NCI-H510A (cell line): ENCODE results near the gene CAMTA2.
A peak's percentile ranks its signal among the peaks of the same experiment; 100 is the strongest.

Experiments
- DNase-seq: peaks from one replicate; lab custom pipeline; 2025; lab: John Stamatoyannopoulos, UW

CAMTA2 gene

DNA sequence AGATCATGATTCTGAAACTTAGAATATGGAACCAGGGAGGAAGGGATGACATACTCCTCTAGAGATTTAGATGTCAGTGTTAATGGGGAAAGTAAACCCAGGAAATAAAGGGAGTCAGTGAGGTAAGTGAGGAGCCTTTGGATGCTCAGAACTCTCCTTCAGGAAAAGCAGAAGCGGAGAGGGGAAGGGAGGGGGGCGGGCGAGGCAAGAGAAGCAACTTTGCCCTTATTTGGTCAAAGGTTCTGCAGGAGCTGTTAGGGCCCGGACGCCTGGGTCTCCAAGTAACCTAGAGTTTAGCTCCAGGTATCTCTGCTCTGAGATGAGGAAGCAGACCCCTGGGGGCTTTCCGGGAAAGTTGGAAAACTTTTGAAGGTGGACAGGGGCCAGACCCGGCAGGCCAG lies 40.5 kb downstream of the CAMTA2 start:
- no peak for DNase-seq

DNA sequence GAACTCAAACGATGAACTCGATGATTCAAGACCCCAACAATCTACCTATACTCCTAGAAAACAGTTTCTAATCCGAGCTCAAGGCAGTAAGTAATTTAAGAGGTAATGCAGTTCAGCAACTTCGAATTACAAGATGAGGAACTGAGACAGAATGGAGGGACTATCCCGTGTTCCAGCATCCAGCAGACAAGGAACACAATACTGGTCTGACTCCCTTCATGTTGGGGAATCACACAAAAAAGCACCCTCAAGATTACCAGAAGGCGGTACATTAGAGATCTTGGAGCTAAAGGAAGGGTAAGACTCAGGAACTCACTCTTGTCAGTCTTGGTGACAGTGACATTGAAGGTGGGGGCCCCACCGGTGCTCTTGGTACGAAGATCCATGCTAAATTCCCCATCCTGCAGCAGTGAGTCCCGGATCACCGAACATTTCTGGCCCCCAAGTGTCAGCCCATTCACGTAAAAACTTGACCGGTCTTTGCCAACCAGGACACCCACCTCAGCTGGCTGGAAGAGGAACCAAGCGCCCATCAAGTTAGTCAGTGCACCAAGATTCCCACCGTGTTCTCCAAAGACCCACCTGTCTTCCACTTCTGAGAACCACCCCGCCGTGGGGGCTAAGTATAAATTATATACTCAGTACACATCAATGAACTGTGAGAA lies 41.0 kb downstream of the CAMTA2 start:
- DNase-seq, result no peak

DNA sequence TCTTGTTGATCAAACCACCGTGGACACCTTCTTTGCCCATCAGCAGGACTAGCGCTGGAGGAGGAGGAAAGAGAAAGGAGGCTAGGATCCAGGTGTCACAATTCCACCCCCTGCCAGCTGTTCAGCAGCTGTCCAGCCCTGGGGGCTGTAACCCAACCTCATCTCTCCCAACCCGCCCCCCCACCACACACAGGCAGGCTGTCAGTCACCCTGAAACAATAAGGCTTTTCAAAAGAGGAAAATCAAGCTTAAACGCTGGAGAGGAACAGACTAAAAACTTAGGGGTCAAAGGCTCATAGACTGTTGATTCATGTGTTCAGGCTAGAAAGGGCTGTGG lies 41.6 kb downstream of the CAMTA2 start:
- DNase-seq, result no peak

DNA sequence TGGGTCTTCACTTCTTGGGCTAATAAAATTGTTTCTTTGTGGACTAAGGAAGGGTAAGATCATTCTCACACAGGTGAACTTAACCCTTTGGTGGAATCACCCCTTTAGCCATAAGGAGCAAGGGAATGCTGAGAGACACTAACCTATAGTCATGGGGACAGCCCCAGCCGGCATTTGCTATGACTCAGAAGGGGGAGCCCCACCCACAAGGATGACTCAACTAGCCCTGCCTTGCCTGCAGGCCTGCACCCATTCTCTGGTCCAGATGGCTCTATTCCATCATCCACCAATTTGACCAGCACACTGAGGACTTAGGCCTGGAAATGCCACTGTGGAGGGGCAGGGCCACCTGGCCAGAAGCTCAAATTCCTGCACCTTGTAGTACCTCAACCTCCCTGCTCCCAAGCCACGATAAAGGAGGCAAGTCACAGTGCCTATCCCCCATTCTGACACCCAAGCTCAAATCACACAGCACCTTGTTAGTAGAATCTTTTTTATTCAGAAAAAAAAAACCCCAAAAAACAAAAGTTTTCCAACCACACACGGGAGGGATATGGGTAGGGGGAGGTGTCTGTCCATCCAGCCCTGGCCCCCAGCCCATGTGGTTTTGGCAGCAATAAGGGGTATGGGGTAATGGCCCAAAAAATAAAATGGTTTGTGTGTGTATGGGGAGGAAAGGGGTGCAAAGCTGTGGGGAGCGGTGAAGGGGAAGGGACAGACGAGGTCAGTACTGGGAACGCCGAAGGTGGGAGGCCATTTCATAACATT lies 42.1 kb downstream of the CAMTA2 start:
- DNase-seq, result no peak

DNA sequence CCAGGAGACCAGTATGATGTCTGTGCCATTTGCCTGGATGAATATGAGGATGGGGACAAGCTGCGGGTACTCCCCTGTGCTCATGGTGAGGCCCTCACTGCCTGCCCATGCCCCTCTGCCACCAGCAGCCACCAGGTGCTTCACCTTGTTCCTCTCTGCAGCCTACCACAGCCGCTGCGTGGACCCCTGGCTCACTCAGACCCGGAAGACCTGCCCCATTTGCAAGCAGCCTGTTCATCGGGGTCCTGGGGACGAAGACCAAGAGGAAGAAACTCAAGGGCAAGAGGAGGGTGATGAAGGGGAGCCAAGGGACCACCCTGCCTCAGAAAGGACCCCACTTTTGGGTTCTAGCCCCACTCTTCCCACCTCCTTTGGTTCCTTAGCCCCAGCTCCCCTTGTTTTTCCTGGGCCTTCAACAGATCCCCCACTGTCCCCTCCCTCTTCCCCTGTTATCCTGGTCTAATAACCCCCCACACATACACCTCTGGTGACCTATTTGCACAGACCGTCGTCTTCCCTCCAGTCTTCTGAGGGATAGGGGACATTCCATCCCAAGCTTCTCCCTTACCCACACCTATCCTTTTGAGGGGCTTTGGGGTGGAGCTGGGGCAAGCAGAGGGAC lies 42.8 kb downstream of the CAMTA2 start:
- DNase-seq, result no peak

DNA sequence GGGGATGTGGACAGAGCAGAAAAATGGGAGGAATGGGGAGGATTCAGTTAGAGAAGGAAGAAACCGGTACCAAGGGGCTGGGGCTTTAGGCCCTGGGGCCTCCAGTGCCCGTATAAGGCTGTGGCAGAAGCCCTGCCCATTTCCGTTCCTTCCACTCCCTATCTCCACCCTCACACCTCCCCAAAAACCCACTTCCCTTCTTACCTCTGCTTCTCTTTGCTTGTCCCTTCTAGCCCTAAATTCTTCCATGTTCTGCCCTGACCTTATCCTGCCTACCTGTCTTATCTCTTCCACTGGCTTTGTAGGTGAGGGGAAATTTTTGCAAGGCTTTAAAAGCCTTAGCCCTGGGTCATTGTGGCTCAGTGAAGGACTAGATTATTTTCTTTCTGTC lies 43.3 kb downstream of the CAMTA2 start:
- DNase-seq, result no peak

DNA sequence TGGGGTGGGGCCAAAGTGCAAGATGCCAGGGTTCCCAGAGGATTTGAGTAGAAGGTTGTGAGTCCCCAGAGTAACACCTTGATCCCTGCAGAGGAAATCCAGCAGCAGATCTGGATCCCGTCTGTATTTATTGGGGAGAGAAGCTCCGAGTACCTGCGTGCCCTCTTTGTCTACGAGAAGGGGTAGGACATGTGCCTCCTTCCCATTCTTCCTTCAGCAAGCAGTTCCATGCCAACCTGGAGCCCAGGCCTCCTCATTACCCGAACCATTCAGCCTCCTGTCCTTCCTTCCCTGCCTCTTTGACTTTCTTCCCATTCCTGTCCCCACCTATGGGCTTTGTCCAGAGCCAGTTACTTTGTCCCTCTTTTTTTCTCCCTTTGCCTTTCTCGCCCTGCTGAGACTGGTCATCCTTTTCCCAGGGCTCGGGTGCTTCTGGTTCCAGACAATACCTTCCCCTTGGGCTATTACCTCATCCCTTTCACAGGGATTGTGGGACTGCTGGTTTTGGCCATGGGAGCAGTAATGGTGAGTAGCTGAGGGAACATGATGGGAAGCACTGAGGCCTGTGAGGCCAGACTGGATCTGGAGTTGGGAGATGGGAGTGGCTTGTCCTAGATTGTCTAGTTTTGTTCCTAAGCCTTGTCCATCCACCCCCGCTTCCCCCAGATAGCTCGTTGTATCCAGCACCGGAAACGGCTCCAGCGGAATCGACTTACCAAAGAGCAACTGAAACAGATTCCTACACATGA lies 44.5 kb downstream of the CAMTA2 start:
- no peak for DNase-seq

DNA sequence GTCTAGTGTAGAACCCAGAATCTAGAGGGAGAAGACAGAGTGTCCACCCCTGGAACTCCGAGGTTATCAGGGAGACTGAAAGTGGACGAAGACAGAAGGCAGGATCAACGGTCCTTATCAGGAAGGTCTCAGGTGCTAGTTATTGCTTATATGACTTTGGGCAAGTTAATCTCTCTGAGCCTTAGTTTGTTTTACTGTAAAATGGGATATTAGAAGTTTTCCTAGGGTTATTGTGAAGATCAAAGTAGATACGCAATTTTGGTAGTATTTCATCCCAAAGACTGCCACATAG lies 46.2 kb downstream of the CAMTA2 start:
- no peak for DNase-seq

DNA sequence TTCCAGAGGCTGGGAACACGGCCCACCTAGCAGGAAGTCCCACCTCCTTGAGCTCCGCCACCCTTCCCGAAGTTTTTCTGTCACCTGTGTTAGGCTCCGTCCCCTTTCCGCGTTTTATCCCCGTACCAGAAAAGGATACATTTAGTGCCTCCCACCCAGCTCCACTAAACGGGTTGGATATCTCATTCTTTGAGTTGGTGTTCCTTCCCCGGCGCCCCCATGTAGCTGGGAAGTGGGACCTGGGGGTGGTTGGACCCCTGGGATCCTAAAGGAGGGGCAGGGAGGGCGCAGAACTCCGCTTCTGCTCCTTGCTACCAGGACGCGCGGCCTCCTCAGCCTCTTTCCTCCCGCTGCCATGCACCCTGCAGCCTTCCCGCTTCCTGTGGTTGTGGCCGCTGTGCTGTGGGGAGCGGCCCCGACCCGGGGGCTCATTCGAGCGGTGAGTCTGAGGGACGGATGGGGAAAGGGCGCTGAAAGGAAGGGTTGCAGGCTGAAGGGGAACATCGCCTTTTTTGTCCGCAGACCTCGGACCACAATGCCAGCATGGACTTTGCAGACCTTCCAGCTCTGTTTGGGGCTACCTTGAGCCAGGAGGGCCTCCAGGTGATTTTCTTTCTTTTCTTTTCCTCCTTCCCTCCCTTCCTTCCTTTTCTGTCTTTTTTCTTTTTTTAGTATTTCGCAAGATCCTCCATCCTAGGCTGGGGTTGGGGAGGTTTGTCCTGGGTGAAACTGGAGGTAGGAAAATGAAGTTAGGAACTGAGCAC lies 46.7 kb downstream of the CAMTA2 start:
- DNase-seq, result peak; percentile 81

DNA sequence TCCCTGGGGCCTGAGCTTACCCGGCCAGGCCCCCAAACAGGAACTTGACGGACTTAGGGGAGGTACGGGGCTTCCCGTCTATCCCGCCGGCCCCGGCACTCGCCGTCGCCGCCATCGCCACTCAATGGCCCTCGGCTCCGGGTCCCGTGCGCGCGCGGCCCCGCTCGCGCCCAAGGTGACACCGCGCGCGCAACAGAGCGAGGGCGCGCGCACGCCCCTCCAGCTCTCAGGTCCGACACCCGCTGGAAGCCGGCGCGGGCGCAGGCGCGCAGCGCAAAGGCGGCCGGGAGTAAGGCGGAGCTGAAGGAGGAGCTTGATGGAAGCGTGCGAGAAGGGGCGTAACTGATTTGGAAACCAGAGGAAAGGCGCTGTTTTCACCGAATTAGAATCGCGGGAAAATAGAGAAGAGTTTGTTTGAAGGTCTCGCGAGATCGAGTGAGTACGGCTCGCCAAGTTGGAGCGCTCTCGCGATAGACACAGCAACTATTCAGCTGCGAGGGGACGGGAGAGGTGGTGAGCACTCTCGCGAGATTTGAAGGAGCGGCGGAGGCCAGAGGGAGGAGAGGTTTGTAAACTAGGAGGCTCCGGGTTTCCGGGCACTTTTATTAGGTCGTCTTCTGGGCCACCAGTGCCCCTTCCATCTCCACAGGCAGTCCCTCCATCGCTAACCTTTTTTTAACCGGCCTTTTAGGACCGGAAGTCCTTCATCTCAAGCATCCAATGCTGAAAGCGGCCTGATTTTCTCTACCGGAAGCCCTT lies 47.5 kb downstream of the CAMTA2 start, which contains the start of the genes RNF167 and SLC25A11:
Gene RNF167 (plus strand): TSS at position 473 of the 759 bp plus-strand sequence. CDS start 642 bp downstream, outside the sequence.
Gene SLC25A11 (minus strand): TSS at position 251 of the 759 bp plus-strand sequence. CDS start 136 bp downstream, at position 115.
- DNase-seq, result peak; percentile 95

DNA sequence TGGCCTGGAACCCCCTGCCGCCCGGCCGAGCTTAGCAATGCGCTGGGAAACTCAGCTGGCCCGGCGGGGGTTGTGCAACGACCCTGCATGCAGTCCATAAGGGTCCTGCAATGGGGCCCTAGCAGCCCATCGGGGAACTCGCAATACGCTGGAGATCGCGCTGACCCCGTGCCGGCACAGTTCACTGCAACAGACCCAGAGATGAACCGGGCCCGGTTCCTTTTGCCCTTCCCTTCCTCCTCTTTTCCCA lies 48.0 kb downstream of the CAMTA2 start:
- DNase-seq, result no peak

DNA sequence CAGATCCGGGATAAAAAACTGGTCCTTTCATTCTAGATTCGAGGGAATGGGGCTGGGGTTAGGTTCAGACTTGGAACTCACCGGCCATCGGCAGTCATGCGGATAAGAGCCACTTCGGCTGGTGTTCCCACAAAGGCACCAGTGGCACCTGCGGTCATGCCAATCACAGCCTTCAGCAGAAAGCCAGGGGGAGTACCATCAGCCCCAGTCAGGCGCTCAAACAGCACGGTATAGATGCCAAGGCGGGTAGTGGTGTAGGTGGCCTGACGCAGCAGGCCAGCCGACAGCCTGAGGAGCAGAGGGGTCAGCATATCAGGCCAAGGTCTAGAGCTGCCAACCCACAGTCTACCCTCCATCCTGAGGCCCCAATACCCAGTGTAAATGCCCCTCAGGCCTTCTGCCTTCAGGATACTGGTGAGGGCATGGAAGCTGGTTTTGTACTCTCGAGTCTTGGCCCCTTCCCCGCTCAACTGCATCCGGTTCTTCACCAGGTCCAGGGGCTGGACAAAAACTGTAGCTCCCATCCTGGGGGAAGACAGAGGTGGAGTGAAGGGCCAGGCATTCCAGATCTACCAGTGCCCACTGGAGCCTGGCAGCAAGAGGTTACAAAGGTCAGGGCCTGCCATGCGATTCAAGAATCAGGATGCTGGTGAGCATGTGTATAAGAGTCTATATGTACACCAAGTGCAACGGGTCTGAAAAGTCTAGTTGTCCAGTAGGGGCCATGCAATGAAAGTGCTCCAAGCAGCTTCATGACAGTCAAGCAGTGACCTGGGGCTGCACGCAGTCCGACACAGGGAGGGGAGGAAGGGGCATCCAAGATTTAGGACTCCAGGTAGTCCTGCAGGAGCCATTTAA lies 48.6 kb downstream of the CAMTA2 start:
- no peak for DNase-seq

DNA sequence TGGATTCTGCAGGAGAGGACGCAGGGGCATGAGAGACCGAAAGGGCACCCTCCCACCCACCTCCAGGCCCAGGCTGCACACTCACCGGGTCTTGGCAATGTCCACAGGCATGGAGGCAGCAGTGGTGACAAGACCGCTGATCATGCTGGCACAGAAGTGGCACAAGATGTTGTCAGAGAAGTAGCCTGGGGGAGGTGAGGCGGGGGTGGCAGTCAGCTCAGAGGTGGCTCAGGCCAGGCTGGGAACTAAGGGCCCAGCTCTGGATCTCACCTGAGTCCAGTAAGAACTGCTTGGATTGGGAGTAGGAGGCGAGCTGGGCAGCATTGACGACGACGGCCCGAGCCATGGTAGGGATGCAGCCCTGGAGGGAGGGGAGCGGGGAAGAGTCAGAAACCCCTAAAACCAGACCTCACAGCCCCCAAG lies 49.4 kb downstream of the CAMTA2 start:
- no peak for DNase-seq

DNA sequence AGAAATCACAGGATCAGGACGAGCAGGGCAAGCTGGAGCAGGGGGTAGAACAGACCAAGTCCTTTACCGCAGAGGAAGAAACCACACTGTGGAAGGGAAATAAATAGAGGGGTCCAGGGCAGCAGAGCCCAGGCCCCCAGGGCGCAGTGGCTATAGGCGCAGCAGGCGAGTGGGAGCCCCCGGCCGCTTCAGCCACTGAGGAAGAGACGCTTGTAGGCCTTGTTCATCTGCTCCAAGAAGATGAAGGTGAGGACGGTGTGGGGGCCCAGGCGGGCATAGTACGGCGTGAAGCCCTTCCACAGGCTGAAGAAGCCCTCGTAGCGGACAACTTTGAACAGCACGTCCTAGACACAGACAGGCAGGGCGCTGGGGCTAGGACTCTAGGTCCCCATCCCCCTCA lies 49.9 kb downstream of the CAMTA2 start:
- no peak for DNase-seq

DNA sequence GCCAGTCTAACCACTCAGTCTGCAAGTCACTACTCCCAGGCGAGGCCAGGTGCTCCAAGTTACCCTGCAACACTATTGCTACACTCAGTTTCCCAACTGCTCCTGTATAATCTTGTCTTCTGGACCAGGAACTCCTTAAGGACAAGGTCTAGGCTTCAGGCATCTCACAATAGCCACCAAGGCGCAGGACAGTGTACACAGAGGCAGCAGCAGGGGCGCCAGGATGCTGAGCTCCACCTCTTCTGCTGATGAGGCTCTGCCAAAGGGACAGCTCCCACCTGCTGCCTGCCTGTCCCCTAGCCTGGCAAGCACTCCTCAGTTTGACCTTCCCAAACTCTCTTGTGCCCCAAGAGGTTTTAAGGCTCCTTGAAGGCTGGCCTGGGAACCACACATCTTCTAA lies 51.0 kb downstream of the CAMTA2 start:
- DNase-seq, result no peak

DNA sequence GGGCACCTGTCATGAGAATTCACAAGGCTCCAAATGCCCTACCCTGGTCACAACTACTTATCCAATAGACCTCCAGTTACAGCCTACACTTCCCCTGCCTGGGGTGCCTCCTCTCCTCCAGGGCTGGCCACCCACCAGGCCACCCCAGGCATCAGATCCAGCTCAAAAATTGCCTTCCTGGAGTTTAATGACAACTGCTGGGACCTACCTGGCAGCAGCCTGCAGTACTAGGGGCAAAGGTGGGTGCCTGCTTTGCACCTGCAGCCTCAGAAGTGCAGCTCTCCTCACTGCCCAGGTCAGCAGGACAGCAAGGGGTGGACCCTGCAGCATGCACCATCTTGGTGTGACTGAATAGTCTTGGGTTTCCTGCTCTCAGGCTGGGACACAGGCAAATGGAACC lies 51.8 kb downstream of the CAMTA2 start:
- no peak for DNase-seq

DNA sequence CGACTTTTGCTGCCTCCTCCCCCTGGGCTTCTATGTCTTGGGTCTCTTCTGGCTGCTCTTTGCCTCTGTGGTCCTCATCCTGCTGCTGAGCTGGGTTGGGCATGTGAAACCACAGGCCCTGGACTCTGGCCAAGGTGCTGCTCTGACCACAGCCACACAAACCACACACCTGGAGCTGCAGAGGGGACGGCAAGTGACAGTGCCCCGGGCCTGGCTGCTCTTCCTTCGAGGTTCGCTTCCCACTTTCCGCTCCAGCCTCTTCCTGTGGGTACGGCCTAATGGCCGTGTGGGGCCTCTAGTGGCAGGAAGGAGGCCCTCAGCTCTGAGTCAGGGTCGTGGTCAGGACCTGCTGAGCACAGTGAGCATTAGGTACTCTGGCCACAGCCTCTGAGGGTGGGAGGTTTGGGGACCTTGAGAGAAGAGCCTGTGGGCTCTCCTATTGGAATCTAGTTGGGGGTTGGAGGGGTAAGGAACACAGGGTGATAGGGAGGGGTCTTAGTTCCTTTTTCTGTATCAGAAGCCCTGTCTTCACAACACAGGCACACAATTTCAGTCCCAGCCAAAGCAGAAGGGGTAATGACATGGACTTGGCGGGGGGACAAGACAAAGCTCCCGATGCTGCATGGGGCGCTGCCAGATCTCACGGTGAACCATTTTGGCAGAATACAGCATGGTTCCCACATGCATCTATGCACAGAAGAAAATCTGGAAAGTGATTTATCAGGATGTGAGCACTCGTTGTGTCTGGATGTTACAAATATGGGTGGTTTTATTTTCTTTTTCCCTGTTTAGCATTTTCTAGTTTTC lies 53.1 kb downstream of the CAMTA2 start:
- no peak for DNase-seq

DNA sequence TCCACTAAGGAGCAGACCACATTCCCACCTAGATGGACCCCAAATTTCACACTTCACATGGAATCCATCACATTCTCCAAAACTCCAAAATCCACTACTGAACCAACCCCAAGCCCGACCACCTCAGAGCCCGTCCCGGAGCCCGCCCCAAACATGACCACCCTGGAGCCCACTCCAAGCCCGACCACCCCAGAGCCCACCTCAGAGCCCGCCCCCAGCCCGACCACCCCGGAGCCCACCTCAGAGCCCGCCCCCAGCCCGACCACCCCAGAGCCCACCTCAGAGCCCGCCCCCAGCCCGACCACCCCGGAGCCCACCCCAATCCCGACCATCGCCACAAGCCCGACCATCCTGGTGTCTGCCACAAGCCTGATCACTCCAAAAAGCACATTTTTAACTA lies 53.8 kb downstream of the CAMTA2 start:
- DNase-seq, result no peak

DNA sequence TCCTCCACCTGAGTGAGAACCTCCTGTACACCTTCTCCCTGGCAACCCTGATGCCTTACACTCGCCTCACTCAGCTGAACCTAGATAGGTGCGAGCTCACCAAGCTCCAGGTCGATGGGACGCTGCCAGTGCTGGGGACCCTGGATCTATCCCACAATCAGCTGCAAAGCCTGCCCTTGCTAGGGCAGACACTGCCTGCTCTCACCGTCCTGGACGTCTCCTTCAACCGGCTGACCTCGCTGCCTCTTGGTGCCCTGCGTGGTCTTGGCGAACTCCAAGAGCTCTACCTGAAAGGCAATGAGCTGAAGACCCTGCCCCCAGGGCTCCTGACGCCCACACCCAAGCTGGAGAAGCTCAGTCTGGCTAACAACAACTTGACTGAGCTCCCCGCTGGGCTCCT lies 54.7 kb downstream of the CAMTA2 start:
- DNase-seq, result no peak

DNA sequence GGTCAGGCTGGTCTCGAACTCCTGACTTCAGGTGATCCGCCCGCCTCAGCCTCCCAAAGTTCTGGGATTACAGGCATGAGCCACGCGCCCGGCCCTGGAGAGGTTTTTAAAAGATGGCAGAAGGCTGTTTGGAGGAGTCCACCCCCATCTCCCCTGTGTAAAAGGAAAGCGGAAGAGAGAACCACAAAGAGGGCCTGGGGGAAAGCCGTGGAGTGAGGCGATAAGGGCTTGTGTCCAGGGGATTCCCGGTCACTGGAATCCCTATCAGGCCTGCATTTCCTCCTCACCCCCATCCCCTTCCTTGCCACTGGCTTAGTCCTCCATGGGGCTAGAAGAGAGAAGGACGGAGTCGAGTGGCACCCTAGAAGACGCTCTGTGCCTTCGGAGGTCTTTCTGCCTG lies 55.5 kb downstream of the CAMTA2 start, which contains the start of gene GP1BA:
Gene GP1BA (plus strand): TSS at position 315 of the 400 bp plus-strand sequence. CDS start 328 bp downstream, outside the sequence.
- DNase-seq, result no peak
